Hematopoietic multipotent progenitor cell treated with erythropoietin and hydrocortisone succinate and interleukin-3 and kit ligand, for 4 days (in vitro differentiated cells): Measurements from ENCODE around the gene CRB1.
A peak's percentile ranks its signal among the peaks of the same experiment; 100 is the strongest.

Source experiments
- DNase-seq: peaks from one replicate; pipeline ENCODE4 v3.0.0-alpha.2; 2015

CRB1 gene

GRCh38 chr1:197304638-197305200, 36.7 kb downstream of the CRB1 start:
- no peak for DNase-seq

- no peak for DNase-seq
Measured at GRCh38 chr1:197305925-197306324, 37.9 kb downstream of the CRB1 start.

- no peak for DNase-seq
Measured at GRCh38 chr1:197306381-197307062, 38.5 kb downstream of the CRB1 start.

- no peak for DNase-seq
Measured at GRCh38 chr1:197307136-197307535, 39.1 kb downstream of the CRB1 start.

GRCh38 chr1:197307551-197307950, 39.5 kb downstream of the CRB1 start:
- DNase-seq = no peak

GRCh38 chr1:197311081-197311480, 43.0 kb downstream of the CRB1 start:
- DNase-seq = no peak

GRCh38 chr1:197312163-197312562, 44.1 kb downstream of the CRB1 start:
- DNase-seq = no peak

- no peak for DNase-seq
Measured at GRCh38 chr1:197313713-197314112, 45.7 kb downstream of the CRB1 start.

GRCh38 chr1:197314682-197315081, 46.6 kb downstream of the CRB1 start:
- peak; percentile 18 for DNase-seq

GRCh38 chr1:197319631-197320030, 51.6 kb downstream of the CRB1 start:
- peak; percentile 45 for DNase-seq

GRCh38 chr1:197320991-197321531, 53.0 kb downstream of the CRB1 start:
- DNase-seq = no peak

GRCh38 chr1:197321811-197322210, 53.8 kb downstream of the CRB1 start:
- DNase-seq = no peak

GRCh38 chr1:197327776-197328364, 59.8 kb downstream of the CRB1 start:
- DNase-seq = peak; percentile 39

GRCh38 chr1:197330213-197330612, 62.2 kb downstream of the CRB1 start:
- DNase-seq = no peak

GRCh38 chr1:197331565-197331964, 63.5 kb downstream of the CRB1 start:
- no peak for DNase-seq

GRCh38 chr1:197333041-197333440, 65.0 kb downstream of the CRB1 start:
- DNase-seq = no peak

GRCh38 chr1:197336571-197336970, 68.5 kb downstream of the CRB1 start:
- DNase-seq = no peak

- DNase-seq = peak; percentile 9
Measured at GRCh38 chr1:197339106-197340060, 71.3 kb downstream of the CRB1 start.

- no peak for DNase-seq
Measured at GRCh38 chr1:197341626-197342025, 73.6 kb downstream of the CRB1 start.

- DNase-seq = peak; percentile 9
Measured at GRCh38 chr1:197342044-197342565, 74.1 kb downstream of the CRB1 start.

- DNase-seq = no peak
Measured at GRCh38 chr1:197342669-197343068, 74.6 kb downstream of the CRB1 start.

- peak; percentile 44 for DNase-seq
Measured at GRCh38 chr1:197343663-197344273, 75.7 kb downstream of the CRB1 start.
